OCI-LY3 (cell line): ENCODE data around the gene MTURN.

Source experiments
- EZH2phosphoT487 ChIP-seq: fragments of 200-600 bp; shearing (Covaris generic); IDR thresholded peaks from 2 replicates; pipeline ENCODE4 v1.6.1; 2018; ENCODE audit warnings: antibody characterized with exemption, mixed run types, low read depth
- TF ChIP-seq, protein P1 (sequence below): fragments of 200-600, 300-600 bp; sonication (generic); IDR thresholded peaks from 2 replicates; pipeline ENCODE4 v1.5.1; 2014; ENCODE audit warnings: antibody characterized with exemption, low read length, low read depth

DNA sequence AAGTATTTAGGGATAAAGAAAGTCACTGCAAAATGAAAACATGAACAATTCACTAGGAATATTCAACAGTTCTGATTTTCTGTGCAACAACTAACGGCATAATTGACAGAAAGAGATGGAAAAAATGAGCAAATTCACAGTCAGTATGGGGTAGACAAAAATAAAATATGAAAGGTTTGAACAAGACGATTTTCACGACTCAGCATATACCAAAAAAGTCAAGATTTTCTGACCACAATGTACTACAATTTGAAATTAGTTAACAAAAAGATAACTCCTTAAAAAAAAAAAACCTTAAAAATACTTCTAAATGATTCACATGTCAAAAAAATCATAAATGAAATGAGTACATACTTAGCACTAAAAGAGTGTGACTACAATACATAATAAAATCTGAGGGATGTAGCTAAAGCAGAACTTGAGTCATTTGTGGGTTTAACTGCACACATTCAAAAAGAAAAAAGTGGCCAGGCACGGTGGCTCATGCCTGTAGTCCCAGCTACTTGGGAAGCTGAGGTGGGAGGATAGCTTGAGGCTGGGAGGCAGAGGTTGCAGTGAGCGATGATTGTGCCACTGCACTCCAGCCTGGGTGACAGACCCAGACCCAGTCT, 22.6 kb upstream of the MTURN start:
- TF ChIP-seq, protein P1, sequence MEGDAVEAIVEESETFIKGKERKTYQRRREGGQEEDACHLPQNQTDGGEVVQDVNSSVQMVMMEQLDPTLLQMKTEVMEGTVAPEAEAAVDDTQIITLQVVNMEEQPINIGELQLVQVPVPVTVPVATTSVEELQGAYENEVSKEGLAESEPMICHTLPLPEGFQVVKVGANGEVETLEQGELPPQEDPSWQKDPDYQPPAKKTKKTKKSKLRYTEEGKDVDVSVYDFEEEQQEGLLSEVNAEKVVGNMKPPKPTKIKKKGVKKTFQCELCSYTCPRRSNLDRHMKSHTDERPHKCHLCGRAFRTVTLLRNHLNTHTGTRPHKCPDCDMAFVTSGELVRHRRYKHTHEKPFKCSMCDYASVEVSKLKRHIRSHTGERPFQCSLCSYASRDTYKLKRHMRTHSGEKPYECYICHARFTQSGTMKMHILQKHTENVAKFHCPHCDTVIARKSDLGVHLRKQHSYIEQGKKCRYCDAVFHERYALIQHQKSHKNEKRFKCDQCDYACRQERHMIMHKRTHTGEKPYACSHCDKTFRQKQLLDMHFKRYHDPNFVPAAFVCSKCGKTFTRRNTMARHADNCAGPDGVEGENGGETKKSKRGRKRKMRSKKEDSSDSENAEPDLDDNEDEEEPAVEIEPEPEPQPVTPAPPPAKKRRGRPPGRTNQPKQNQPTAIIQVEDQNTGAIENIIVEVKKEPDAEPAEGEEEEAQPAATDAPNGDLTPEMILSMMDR, result no peak
- TF ChIP-seq EZH2phosphoT487, result no peak
